HepG2 (cell line): ENCODE results near the gene KCTD5. TPM values are rescaled to one million over a fixed set of nuclear protein-coding genes. Genes with fewer than 3 reads are reported as not detected.

Experiments used
- ATRX ChIP-seq: sonication (generic); formaldehyde crosslinking; IDR thresholded peaks from 2 replicates; pipeline ENCODE4 v1.4.0; 2020; ENCODE audit warnings: missing genetic modification reagents, borderline replicate concordance
- HNRNPL ChIP-seq: fragments of 200-400 bp; formaldehyde crosslinking; IDR thresholded peaks from 2 replicates; pipeline ENCODE4 v1.6.1; 2017; ENCODE audit warnings: mild to moderate bottlenecking, low read depth, low read length
- ISL2 ChIP-seq: sonication (generic); formaldehyde crosslinking; IDR thresholded peaks from 2 replicates; pipeline ENCODE4 v1.5.0; 2020; ENCODE audit warnings: missing genetic modification reagents
- MYC ChIP-seq: sonication (generic); formaldehyde crosslinking; IDR thresholded peaks from 2 replicates; pipeline ENCODE4 v1.9.0; 2021; ENCODE audit warnings: missing genetic modification reagents, borderline replicate concordance
- RFXAP ChIP-seq: sonication (generic); formaldehyde crosslinking; IDR thresholded peaks from 2 replicates; pipeline ENCODE4 v1.4.0; 2020; ENCODE audit warnings: missing genetic modification reagents, borderline replicate concordance
- SRSF4 ChIP-seq: fragments of 200-400 bp; formaldehyde crosslinking; IDR thresholded peaks from one replicate; pipeline ENCODE4 v1.6.1; 2018; ENCODE audit warnings: mild to moderate bottlenecking, low read depth, low read length, moderate library complexity; ENCODE audit not compliant: poor library complexity, severe bottlenecking
- ZNF121 ChIP-seq: sonication (generic); formaldehyde crosslinking; IDR thresholded peaks from 2 replicates; pipeline ENCODE4 v1.5.0; 2020; ENCODE audit warnings: mild to moderate bottlenecking, missing genetic modification reagents
- ZNF547 ChIP-seq: sonication (generic); formaldehyde crosslinking; IDR thresholded peaks from 2 replicates; pipeline ENCODE4 v1.5.1; 2020; ENCODE audit warnings: mild to moderate bottlenecking, missing genetic modification reagents
- polyA plus RNA-seq, 8 experiments: library from polyadenylated mRNA; depleted of rRNA in 3 of 8; stranded (reverse) in 7 of 8; unstranded in 1 of 8; fragments of >200 nt; fragmentation: Illumina TruSeq in 4 of 8; extraction: Trizol in 4 of 8; gene quantifications; 2 replicates each; pipeline versions ENCODE4 v1.2.1 to v1.2.3, GENCODE V29; 2011 to 2016; ENCODE audit warnings: low read depth in 4 of 8, missing spikeins in 1 of 8, mixed read lengths in 1 of 8; ENCODE audit not compliant: insufficient read depth in 1 of 8
- total RNA-seq, 5 experiments: library from RNA; depleted of rRNA; stranded (reverse); fragments of >200 nt; fragmentation: Illumina TruSeq; extraction: Trizol; gene quantifications; 2 replicates each; pipeline ENCODE4 v1.2.3, GENCODE V29; 2016; ENCODE audit warnings: low read depth in 1 of 5
- TF ChIP-seq, protein P1 (sequence below): sonication (generic); formaldehyde crosslinking; IDR thresholded peaks from 2 replicates; pipeline ENCODE4 v1.4.0; 2020; ENCODE audit warnings: mild to moderate bottlenecking, missing genetic modification reagents
- TF ChIP-seq, protein P2 (sequence below): sonication (generic); formaldehyde crosslinking; IDR thresholded peaks from 2 replicates; pipeline ENCODE4 v1.5.0; 2020; ENCODE audit warnings: mild to moderate bottlenecking, missing genetic modification reagents
- TF ChIP-seq, protein P3 (sequence below): sonication (generic); formaldehyde crosslinking; IDR thresholded peaks from 2 replicates; pipeline ENCODE4 v1.5.0; 2020; ENCODE audit warnings: mild to moderate bottlenecking, missing genetic modification reagents, moderate library complexity
- TF ChIP-seq, protein P4 (sequence below): sonication (generic); formaldehyde crosslinking; IDR thresholded peaks from 2 replicates; pipeline ENCODE4 v1.8.1; 2023; ENCODE audit warnings: mild to moderate bottlenecking, missing genetic modification reagents, borderline replicate concordance
- TF ChIP-seq, protein P5 (sequence below): sonication (generic); formaldehyde crosslinking; IDR thresholded peaks from 2 replicates; pipeline ENCODE4 v1.4.0; 2020; ENCODE audit warnings: mild to moderate bottlenecking, missing genetic modification reagents

Gene KCTD5
- total and polyA plus RNA-seq, 2 of the 13 experiments (the other 11 are each of a cell fraction or from before 2014, with no cell fraction given), result 25.4 to 29.8 TPM

DNA sequence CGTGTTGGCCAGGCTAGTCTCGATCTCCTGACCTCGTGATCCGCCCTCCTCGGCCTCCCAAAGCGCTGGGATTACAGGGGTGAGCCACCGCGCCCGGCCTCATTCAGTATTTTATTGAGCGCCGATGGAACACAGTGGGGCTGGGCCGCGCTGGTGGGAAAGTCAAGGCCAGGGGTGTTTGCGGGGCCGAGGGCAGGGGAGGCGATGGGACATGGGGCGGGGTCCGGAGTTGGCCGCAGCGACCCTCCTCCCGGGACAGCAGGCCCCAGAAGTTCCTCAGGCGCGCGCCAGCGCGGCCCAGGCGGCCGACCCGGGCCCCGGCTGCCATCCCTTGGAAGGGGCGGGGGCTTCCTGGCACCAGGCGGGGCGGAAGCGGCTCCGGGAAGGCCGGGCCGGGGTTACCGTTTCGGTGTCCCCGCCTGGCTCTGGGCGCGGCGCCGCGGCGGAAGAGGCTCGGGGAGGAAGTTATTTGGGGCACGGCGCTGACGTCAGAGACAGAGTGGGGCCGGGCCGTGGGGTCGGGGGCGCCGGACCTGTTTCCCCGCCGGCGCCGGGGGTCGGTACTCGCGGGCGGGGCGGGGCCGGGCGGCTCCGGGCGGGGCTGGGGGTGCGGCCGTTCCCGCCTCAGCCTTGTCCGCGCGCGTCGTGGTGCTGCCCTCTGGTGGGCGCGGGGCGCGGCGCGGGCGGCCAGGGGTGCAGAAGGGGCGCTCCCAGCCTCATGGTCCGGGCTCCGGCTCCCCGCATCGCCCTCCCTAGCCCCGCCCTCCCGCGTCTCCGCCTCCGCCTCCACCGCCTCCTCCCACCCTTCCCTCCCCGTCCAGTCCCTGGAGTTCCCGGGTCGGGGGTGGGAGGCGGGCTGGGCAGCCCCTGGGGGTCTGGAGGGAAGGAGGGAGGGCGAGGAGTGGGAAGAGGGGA, 38.7 kb downstream of the KCTD5 start (continued):
- TF ChIP-seq, protein P1, sequence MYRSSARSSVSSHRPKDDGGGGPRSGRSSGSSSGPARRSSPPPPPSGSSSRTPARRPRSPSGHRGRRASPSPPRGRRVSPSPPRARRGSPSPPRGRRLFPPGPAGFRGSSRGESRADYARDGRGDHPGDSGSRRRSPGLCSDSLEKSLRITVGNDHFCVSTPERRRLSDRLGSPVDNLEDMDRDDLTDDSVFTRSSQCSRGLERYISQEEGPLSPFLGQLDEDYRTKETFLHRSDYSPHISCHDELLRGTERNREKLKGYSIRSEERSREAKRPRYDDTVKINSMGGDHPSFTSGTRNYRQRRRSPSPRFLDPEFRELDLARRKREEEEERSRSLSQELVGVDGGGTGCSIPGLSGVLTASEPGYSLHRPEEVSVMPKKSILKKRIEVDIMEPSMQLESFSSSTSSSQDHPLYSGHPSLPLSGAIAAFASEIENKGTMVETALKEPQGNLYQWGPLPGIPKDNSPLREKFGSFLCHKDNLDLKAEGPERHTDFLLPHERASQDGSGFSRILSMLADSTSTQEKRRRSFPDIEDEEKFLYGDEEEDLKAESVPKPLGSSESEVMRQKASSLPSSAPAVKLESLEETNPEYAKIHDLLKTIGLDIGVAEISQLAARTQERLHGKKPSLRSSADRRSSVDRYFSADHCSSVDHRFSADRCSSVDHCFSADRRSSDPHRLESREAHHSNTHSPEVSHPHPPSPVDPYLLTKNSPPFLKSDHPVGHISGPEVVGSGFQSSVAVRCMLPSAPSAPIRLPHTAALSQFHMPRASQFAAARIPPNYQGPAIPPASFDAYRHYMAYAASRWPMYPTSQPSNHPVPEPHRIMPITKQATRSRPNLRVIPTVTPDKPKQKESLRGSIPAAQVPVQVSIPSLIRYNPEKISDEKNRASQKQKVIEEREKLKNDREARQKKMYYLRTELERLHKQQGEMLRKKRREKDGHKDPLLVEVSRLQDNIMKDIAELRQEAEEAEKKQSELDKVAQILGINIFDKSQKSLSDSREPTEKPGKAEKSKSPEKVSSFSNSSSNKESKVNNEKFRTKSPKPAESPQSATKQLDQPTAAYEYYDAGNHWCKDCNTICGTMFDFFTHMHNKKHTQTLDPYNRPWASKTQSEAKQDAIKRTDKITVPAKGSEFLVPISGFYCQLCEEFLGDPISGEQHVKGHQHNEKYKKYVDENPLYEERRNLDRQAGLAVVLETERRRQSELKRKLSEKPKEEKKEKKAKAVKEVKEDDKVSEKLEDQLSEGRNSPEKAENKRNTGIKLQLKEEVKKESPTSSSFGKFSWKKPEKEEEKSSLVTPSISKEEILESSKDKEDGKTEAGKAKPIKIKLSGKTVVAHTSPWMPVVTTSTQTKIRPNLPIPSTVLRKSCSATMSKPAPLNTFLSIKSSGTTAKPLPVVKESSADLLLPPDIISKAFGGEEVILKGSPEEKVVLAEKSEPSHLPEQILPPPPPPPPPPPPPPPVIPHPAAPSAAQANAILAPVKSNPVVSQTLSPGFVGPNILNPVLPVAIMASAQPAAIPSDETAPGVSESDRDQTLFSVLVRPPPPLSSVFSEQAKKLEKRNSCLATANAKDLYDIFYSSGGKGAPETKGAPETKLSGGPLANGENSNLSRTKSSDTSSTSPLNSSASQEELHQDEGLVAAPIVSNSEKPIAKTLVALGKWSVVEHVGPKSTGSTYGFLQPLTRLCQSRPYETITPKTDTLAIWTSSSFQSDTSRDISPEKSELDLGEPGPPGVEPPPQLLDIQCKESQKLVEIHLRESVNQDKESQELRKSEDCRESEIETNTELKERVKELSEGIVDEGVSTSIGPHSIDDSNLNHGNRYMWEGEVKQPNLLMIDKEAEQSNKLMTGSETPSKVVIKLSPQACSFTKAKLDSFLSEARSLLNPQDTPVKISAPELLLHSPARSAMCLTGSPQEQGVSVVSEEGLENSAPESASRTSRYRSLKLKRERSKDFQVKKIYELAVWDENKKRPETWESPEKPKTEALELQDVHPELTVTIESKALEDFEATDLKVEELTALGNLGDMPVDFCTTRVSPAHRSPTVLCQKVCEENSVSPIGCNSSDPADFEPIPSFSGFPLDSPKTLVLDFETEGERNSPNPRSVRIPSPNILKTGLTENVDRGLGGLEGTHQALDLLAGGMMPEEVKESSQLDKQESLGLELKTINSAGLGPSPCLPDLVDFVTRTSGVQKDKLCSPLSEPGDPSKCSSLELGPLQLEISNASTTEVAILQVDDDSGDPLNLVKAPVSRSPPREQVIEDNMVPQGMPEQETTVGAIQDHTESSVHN (CRISPR knock-in tag), result no peak
- no peak for TF ChIP-seq SRSF4
- no peak for TF ChIP-seq ZNF121 (CRISPR knock-in tag)
- TF ChIP-seq, protein P2, sequence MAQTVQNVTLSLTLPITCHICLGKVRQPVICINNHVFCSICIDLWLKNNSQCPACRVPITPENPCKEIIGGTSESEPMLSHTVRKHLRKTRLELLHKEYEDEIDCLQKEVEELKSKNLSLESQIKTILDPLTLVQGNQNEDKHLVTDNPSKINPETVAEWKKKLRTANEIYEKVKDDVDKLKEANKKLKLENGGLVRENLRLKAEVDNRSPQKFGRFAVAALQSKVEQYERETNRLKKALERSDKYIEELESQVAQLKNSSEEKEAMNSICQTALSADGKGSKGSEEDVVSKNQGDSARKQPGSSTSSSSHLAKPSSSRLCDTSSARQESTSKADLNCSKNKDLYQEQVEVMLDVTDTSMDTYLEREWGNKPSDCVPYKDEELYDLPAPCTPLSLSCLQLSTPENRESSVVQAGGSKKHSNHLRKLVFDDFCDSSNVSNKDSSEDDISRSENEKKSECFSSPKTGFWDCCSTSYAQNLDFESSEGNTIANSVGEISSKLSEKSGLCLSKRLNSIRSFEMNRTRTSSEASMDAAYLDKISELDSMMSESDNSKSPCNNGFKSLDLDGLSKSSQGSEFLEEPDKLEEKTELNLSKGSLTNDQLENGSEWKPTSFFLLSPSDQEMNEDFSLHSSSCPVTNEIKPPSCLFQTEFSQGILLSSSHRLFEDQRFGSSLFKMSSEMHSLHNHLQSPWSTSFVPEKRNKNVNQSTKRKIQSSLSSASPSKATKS (CRISPR knock-in tag), result no peak
- TF ChIP-seq ISL2, result 0 out of 2 replicates have a peak, but pooled peaks have one; percentile 21
- no peak for TF ChIP-seq ATRX (CRISPR knock-in tag)
- TF ChIP-seq, protein P3, sequence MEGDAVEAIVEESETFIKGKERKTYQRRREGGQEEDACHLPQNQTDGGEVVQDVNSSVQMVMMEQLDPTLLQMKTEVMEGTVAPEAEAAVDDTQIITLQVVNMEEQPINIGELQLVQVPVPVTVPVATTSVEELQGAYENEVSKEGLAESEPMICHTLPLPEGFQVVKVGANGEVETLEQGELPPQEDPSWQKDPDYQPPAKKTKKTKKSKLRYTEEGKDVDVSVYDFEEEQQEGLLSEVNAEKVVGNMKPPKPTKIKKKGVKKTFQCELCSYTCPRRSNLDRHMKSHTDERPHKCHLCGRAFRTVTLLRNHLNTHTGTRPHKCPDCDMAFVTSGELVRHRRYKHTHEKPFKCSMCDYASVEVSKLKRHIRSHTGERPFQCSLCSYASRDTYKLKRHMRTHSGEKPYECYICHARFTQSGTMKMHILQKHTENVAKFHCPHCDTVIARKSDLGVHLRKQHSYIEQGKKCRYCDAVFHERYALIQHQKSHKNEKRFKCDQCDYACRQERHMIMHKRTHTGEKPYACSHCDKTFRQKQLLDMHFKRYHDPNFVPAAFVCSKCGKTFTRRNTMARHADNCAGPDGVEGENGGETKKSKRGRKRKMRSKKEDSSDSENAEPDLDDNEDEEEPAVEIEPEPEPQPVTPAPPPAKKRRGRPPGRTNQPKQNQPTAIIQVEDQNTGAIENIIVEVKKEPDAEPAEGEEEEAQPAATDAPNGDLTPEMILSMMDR (CRISPR knock-in tag), result peak; percentile 71
- no peak; the same call in 1 of the 2 replicates for TF ChIP-seq ZNF547 (CRISPR knock-in tag)
- no peak for TF ChIP-seq RFXAP (CRISPR knock-in tag)
- TF ChIP-seq HNRNPL, result no peak
- TF ChIP-seq, protein P4, sequence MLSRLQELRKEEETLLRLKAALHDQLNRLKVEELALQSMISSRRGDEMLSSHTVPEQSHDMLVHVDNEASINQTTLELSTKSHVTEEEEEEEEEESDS (CRISPR knock-in tag), result no peak
- TF ChIP-seq, protein P5, sequence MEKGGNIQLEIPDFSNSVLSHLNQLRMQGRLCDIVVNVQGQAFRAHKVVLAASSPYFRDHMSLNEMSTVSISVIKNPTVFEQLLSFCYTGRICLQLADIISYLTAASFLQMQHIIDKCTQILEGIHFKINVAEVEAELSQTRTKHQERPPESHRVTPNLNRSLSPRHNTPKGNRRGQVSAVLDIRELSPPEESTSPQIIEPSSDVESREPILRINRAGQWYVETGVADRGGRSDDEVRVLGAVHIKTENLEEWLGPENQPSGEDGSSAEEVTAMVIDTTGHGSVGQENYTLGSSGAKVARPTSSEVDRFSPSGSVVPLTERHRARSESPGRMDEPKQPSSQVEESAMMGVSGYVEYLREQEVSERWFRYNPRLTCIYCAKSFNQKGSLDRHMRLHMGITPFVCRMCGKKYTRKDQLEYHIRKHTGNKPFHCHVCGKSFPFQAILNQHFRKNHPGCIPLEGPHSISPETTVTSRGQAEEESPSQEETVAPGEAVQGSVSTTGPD, result no peak
- 0 out of 2 replicates have a peak, but pooled peaks have one; percentile 52 for TF ChIP-seq MYC (CRISPR knock-in tag)
